ENCODE measurements around the gene BCAS3. TPM values are rescaled to one million over a fixed set of nuclear protein-coding genes. Genes with fewer than 3 reads are reported as not detected.

The BCAS3 gene
- total RNA-seq, 1 experiment from 2014 or later, result 14.4 TPM

GRCh38 chr17:60695960-60696359 lies 18.3 kb downstream of the BCAS3 start:
- no peak for TF ChIP-seq EZH2 (IDR thresholded peaks at IDR 0.05; ENCODE audit: borderline replicate concordance, low read depth, low read length, poor library complexity, severe bottlenecking)
- TF ChIP-seq CTCF (conservative IDR thresholded peaks at IDR 0.05; ENCODE audit: low read depth, low read length), result no peak
- CTCF ChIA-PET, result no interaction called here

GRCh38 chr17:60699090-60699489 lies 21.4 kb downstream of the BCAS3 start:
- no peak for DNase-seq (ENCODE audit: low spot score)
- H3K27ac ChIP-seq (ENCODE audit: low read depth, low read length, poor library complexity, severe bottlenecking), result no peak overlapping the region
- H3K36me3 ChIP-seq (ENCODE audit: insufficient read depth, low read length, poor library complexity, severe bottlenecking), result no peaks in the 10 kb centered on the region
- no TSS peak for BruUV-seq (replicated peaks)
- no peak overlapping the region for H3K4me3 ChIP-seq (ENCODE audit: low read depth, low read length, poor library complexity, severe bottlenecking)
- no peaks in the 10 kb centered on the region for H3K9me3 ChIP-seq (ENCODE audit: low read depth, low read length, poor library complexity, severe bottlenecking)
- POLR2A ChIA-PET (ENCODE audit: low non-redundant PET), result no interaction called here
- no peaks in the 10 kb centered on the region for H3K27me3 ChIP-seq (replicated peaks; ENCODE audit: insufficient read depth, low read depth, low read length, poor library complexity)
- TF ChIP-seq EZH2 (IDR thresholded peaks at IDR 0.05; ENCODE audit: borderline replicate concordance, low read depth, low read length, poor library complexity, severe bottlenecking) (no peak), CTCF (conservative IDR thresholded peaks at IDR 0.05; ENCODE audit: low read depth, low read length) (no peak)
- no peaks in the 10 kb centered on the region for H3K4me1 ChIP-seq (ENCODE audit: insufficient read depth, low read length, poor library complexity, severe bottlenecking)
- intact Hi-C loops (cut with micrococcal nuclease; ENCODE audit: unreplicated experiment), result no loop called here
- CTCF ChIA-PET, result no interaction called here

More at GRCh38 chr17:60695960-60696359, 18.3 kb downstream of the BCAS3 start:
- Histone ChIP-seq H3K27ac (ENCODE audit: low read depth, low read length, poor library complexity, severe bottlenecking) (no peak overlapping the region), H3K4me1 (ENCODE audit: insufficient read depth, low read length, poor library complexity, severe bottlenecking) (no peaks in the 10 kb centered on the region), H3K9me3 (ENCODE audit: low read depth, low read length, poor library complexity, severe bottlenecking) (no peaks in the 10 kb centered on the region), H3K36me3 (ENCODE audit: insufficient read depth, low read length, poor library complexity, severe bottlenecking) (no peaks in the 10 kb centered on the region), H3K4me3 (ENCODE audit: low read depth, low read length, poor library complexity, severe bottlenecking) (no peak overlapping the region), H3K27me3 (replicated peaks; ENCODE audit: insufficient read depth, low read depth, low read length, poor library complexity) (no peaks in the 10 kb centered on the region)
- no TSS peak for BruUV-seq (replicated peaks)
- DNase-seq (ENCODE audit: low spot score), result no peak
- intact Hi-C loops (cut with micrococcal nuclease; ENCODE audit: unreplicated experiment), result no loop called here
- POLR2A ChIA-PET (ENCODE audit: low non-redundant PET), result no interaction called here

GRCh38 chr17:60704170-60704569 lies 26.5 kb downstream of the BCAS3 start:
- no peak overlapping the region for H3K4me3 ChIP-seq (ENCODE audit: low read depth, low read length, poor library complexity, severe bottlenecking)
- no peaks in the 10 kb centered on the region for H3K4me1 ChIP-seq (ENCODE audit: insufficient read depth, low read length, poor library complexity, severe bottlenecking)
- no peak overlapping the region for H3K27ac ChIP-seq (ENCODE audit: low read depth, low read length, poor library complexity, severe bottlenecking)
- H3K36me3 ChIP-seq (ENCODE audit: insufficient read depth, low read length, poor library complexity, severe bottlenecking), result no peaks in the 10 kb centered on the region
- DNase-seq (ENCODE audit: low spot score), result no peak
- TF ChIP-seq CTCF (conservative IDR thresholded peaks at IDR 0.05; ENCODE audit: low read depth, low read length) (no peak), EZH2 (IDR thresholded peaks at IDR 0.05; ENCODE audit: borderline replicate concordance, low read depth, low read length, poor library complexity, severe bottlenecking) (no peak)
- intact Hi-C loops (cut with micrococcal nuclease; ENCODE audit: unreplicated experiment), result no loop called here
- no TSS peak for BruUV-seq (replicated peaks)
- ChIA-PET CTCF (no interaction called here), POLR2A (ENCODE audit: low non-redundant PET) (no interaction called here)
- no peaks in the 10 kb centered on the region for H3K27me3 ChIP-seq (replicated peaks; ENCODE audit: insufficient read depth, low read depth, low read length, poor library complexity)
- H3K9me3 ChIP-seq (ENCODE audit: low read depth, low read length, poor library complexity, severe bottlenecking), result no peaks in the 10 kb centered on the region

Measured in A673 (cell line).